ENCODE data around the gene FGD1. TPM values are rescaled to one million over a fixed set of nuclear protein-coding genes. Genes with fewer than 3 reads are reported as not detected.

The FGD1 gene
- total RNA-seq, 1 experiment from 2014 or later, result 19.2 TPM

- Mint-ChIP-seq H3K27ac (peak overlapping the region; percentile 77 to 95 (median 92); a peak in 6 of 7 replicates), H3K4me3 (peak overlapping the region in 1 of 2 experiments; percentile 65; a peak in 3 of 5 replicates)
- WGBS (ENCODE audit: extremely low coverage, insufficient read length, low lambda C conversion rate), result no CpG with 5 or more reads among the region's 9 CpGs
Measured at GRCh38 chrX:54479136-54480111, 16.6 kb downstream of the FGD1 start.

More at GRCh38 chrX:54479136-54480111, 16.6 kb downstream of the FGD1 start:
- Histone ChIP-seq H3K27ac (ENCODE audit: insufficient read length, low read depth, low read length) (no peak overlapping the region), H2BK15ac (ENCODE audit: low read depth, low read length) (no peak overlapping the region), H3K4me1 (ENCODE audit: insufficient read depth, low read length) (peaks cover 2% of the 10 kb centered on the region; the same call in 1 of the 2 replicates), H2BK5ac (ENCODE audit: insufficient read length, low read length) (no peak overlapping the region), H3K18ac (ENCODE audit: insufficient read length, low read depth, low read length) (no peak overlapping the region), H3K4ac (ENCODE audit: low read depth, low read length) (no peak overlapping the region), H3K79me2 (ENCODE audit: insufficient read depth, low read length) (no peaks in the 10 kb centered on the region; the same call in 1 of the 2 replicates), H3K4me2 (ENCODE audit: insufficient read depth, insufficient read length, low read length) (no peak overlapping the region), H4K20me1 (ENCODE audit: control insufficient read depth, insufficient read depth, insufficient read length) (no peaks in the 10 kb centered on the region), H3K9me3 (ENCODE audit: control insufficient read depth, low read depth, low read length) (peaks cover 30% of the 10 kb centered on the region), H2BK120ac (ENCODE audit: low read depth, low read length, poor library complexity, severe bottlenecking) (no peak overlapping the region), H2AK5ac (ENCODE audit: insufficient read length, low read length) (no peak overlapping the region), H3K56ac (ENCODE audit: insufficient read length, low read depth, low read length) (no peak overlapping the region), H3K14ac (ENCODE audit: insufficient read depth, low read length) (no peak overlapping the region), H4K91ac (ENCODE audit: insufficient read length, low read depth, low read length) (no peak overlapping the region), H2BK12ac (ENCODE audit: insufficient read length, low read depth, low read length) (no peak overlapping the region), H3K23ac (ENCODE audit: insufficient read length, low read depth, low read length) (no peak overlapping the region), H3K27me3 (ENCODE audit: insufficient read depth, low read length) (no peaks in the 10 kb centered on the region), H3K9ac (ENCODE audit: extremely low read depth, insufficient read length, low read length) (no peak overlapping the region), H3K79me1 (ENCODE audit: insufficient read depth, low read depth, low read length, poor library complexity, severe bottlenecking) (no peaks in the 10 kb centered on the region), H3T11ph (ENCODE audit: low read length) (no peak overlapping the region), H4K5ac (ENCODE audit: insufficient read length, low read depth, low read length) (no peak overlapping the region), H2BK20ac (ENCODE audit: low read depth, low read length, poor library complexity, severe bottlenecking) (no peak overlapping the region), H4K8ac (replicated peaks; ENCODE audit: insufficient read length, low read depth, low read length) (no peak overlapping the region), H3K23me2 (ENCODE audit: insufficient read length, low read depth, low read length, poor library complexity, severe bottlenecking) (no peaks in the 10 kb centered on the region), H2AFZ (ENCODE audit: low read length) (no peak overlapping the region)
- Mint-ChIP-seq H3K36me3 (ENCODE audit: insufficient read depth in 1 of 3, low read depth in 3 of 3) (peaks cover 7 to 13% (median 11%) of the 10 kb centered on the region in 3 experiments; a peak in 6 of 7 replicates), H3K27me3 (ENCODE audit: low read depth) (peaks cover 4% of the 10 kb centered on the region; the same call in 1 of the 2 replicates), H3K4me1 (peaks cover 40 to 56% of the 10 kb centered on the region in 2 experiments), H3K9me3 (peaks cover 72 to 77% of the 10 kb centered on the region in 2 experiments)
- peak; percentile 68 for DNase-seq
- TF ChIP-seq, protein P1, sequence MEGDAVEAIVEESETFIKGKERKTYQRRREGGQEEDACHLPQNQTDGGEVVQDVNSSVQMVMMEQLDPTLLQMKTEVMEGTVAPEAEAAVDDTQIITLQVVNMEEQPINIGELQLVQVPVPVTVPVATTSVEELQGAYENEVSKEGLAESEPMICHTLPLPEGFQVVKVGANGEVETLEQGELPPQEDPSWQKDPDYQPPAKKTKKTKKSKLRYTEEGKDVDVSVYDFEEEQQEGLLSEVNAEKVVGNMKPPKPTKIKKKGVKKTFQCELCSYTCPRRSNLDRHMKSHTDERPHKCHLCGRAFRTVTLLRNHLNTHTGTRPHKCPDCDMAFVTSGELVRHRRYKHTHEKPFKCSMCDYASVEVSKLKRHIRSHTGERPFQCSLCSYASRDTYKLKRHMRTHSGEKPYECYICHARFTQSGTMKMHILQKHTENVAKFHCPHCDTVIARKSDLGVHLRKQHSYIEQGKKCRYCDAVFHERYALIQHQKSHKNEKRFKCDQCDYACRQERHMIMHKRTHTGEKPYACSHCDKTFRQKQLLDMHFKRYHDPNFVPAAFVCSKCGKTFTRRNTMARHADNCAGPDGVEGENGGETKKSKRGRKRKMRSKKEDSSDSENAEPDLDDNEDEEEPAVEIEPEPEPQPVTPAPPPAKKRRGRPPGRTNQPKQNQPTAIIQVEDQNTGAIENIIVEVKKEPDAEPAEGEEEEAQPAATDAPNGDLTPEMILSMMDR (conservative IDR thresholded peaks at IDR 0.05), result no peak
